Nephron (organoid): ENCODE measurements around the gene CREBL2.
A peak's percentile ranks its signal among the peaks of the same experiment; 100 is the strongest.

ENCODE experiments used
- H3K27ac Mint-ChIP-seq, 3 experiments: 2 replicates each; pipeline ENCODE4 v1.8.0; 2020; ENCODE audit warnings: mixed read lengths in 3 of 3, mild to moderate bottlenecking in 2 of 3, moderate library complexity in 1 of 3
- H3K27me3 Mint-ChIP-seq: 2 replicates; pipeline ENCODE4 v1.8.0; 2021; ENCODE audit warnings: low read depth, mild to moderate bottlenecking, moderate library complexity, mixed read lengths
- H3K36me3 Mint-ChIP-seq: 2 replicates; pipeline ENCODE4 v1.8.0; 2020; ENCODE audit warnings: low read depth, mixed read lengths
- H3K4me1 Mint-ChIP-seq: 2 replicates; pipeline ENCODE4 v1.8.0; 2020; ENCODE audit warnings: mixed read lengths
- H3K4me3 Mint-ChIP-seq, 3 experiments: 2 replicates each; pipeline ENCODE4 v1.8.0; 2020; ENCODE audit warnings: mild to moderate bottlenecking in 3 of 3, mixed read lengths in 3 of 3, moderate library complexity in 2 of 3
- H3K9me3 Mint-ChIP-seq: 2 replicates; pipeline ENCODE4 v1.8.0; 2020; ENCODE audit warnings: mixed read lengths
- TF ChIP-seq, protein P1 (sequence below), 3 experiments: fragments of 200-600 bp; sonication (generic); IDR thresholded peaks; one replicate each; pipeline ENCODE4 v1.5.0; 2021; ENCODE audit warnings: antibody characterized with exemption in 3 of 3; ENCODE audit not compliant: unreplicated experiment in 3 of 3

The CREBL2 gene

DNA sequence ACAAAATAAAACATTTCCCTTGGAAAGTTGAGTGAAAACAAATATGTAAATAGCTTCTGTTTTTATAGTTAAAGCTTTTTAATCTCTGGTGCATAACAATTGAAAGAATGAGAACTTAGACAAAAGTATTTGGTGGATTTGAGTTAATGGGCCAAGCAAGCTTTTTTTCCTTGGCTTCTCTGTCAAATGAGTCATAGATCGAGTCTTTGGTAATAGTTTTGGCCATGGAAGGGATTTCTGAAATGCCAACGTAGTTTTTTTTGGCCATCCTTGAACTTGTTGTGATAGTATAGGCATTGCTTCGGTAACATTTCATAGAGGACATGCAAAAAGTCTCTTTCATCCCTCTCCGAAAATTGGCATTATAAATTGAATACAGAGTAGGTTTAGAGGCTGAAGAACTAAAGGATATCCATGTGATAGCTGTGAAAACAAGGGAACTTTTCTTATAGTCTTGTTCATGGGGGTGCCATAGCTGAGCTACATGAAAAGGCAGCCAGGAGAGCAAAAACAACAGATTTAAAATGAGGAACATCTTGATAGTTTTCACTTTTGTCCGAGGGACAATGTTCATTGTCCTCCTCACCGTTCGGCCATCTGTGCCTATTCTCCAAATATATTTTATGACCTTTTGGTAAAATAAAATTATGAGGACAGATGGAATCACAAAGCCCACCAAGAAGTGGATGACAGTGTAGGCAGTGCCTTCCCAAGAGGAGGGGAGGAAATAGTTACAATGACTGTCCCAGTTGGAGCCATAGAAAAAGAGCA is 49.6 kb downstream of the CREBL2 start:
- Mint-ChIP-seq H3K36me3 (no peaks in the 10 kb centered on the region), H3K4me3 (no peak overlapping the region), H3K27me3 (no peaks in the 10 kb centered on the region), H3K27ac (no peak overlapping the region), H3K4me1 (peaks cover 27% of the 10 kb centered on the region), H3K9me3 (no peaks in the 10 kb centered on the region)
- TF ChIP-seq, protein P1, sequence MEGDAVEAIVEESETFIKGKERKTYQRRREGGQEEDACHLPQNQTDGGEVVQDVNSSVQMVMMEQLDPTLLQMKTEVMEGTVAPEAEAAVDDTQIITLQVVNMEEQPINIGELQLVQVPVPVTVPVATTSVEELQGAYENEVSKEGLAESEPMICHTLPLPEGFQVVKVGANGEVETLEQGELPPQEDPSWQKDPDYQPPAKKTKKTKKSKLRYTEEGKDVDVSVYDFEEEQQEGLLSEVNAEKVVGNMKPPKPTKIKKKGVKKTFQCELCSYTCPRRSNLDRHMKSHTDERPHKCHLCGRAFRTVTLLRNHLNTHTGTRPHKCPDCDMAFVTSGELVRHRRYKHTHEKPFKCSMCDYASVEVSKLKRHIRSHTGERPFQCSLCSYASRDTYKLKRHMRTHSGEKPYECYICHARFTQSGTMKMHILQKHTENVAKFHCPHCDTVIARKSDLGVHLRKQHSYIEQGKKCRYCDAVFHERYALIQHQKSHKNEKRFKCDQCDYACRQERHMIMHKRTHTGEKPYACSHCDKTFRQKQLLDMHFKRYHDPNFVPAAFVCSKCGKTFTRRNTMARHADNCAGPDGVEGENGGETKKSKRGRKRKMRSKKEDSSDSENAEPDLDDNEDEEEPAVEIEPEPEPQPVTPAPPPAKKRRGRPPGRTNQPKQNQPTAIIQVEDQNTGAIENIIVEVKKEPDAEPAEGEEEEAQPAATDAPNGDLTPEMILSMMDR (IDR thresholded peaks at IDR 0.05; ENCODE audit: unreplicated experiment in 3 of 3) = no peak

DNA sequence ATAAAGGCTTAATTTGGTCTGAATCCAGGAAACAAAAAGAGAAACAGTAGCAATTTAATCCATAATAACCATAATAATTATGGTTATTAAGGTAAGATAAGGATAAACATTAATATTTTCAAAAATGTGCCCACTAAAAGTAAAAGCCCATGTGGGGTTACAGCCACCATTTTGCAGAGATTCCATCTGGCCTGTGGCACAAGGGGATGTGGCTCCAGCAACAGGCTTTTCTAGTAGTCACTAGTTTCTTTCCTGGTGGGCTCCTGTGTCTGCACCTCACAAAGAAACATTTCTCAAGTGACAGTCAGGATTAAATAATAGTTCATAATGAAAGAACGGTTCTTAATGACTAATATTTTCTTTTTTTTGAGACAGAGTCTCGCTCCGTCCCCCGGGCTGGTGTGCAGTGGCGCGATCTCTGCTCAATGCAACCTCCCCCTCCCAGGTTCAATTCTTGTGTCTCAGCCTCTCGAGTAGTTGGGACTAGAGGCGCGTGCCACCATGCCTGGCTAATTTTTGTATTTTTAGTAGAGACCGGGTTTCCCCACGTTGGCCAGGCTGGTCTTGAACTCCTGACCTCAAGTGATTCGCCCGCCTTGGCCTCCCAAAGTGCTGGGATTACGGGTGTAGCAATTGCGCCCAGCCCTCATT is 52.1 kb downstream of the CREBL2 start:
- no peaks in the 10 kb centered on the region for H3K27me3 Mint-ChIP-seq
- H3K36me3 Mint-ChIP-seq = no peaks in the 10 kb centered on the region
- H3K9me3 Mint-ChIP-seq = no peaks in the 10 kb centered on the region
- no peak overlapping the region for H3K27ac Mint-ChIP-seq
- TF ChIP-seq, protein P1 (IDR thresholded peaks at IDR 0.05; ENCODE audit: unreplicated experiment in 3 of 3) = no peak
- H3K4me3 Mint-ChIP-seq = no peak overlapping the region
- peaks cover 24% of the 10 kb centered on the region for H3K4me1 Mint-ChIP-seq

DNA sequence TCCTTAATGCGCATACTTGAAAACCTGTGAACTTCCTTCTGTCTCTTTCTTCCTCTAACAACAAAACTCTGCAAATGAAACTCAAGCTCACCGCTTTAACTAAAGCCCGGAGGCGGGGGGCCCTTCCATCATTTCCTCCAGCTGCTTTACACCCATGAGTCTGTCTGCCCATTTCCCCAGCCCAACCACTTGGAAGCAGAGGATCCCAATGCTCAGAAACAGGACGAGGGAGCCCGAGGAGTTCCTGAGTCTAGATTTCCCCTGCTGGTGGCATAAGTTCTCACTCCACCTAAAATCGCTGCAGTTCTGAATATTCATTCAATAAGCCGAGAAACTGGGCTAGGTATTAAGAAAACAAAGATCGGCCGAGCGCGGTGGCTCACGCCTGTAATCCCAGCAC is 53.5 kb downstream of the CREBL2 start:
- TF ChIP-seq, protein P1 (IDR thresholded peaks at IDR 0.05; ENCODE audit: unreplicated experiment in 3 of 3) = no peak
- Mint-ChIP-seq H3K36me3 (no peaks in the 10 kb centered on the region), H3K4me1 (peaks cover 17% of the 10 kb centered on the region), H3K9me3 (no peaks in the 10 kb centered on the region), H3K27ac (peak overlapping the region in 1 of 3 experiments; percentile 55), H3K4me3 (no peak overlapping the region), H3K27me3 (no peaks in the 10 kb centered on the region)

- no peaks in the 10 kb centered on the region for H3K4me1 Mint-ChIP-seq
- H3K4me3 Mint-ChIP-seq = no peak overlapping the region
- H3K27me3 Mint-ChIP-seq = no peaks in the 10 kb centered on the region
- peak overlapping the region in 1 of 3 experiments; percentile 28 for H3K27ac Mint-ChIP-seq
- H3K9me3 Mint-ChIP-seq = no peaks in the 10 kb centered on the region
- TF ChIP-seq, protein P1 (IDR thresholded peaks at IDR 0.05; ENCODE audit: unreplicated experiment in 3 of 3) = no peak
- H3K36me3 Mint-ChIP-seq = no peaks in the 10 kb centered on the region
Measured at GRCh38 chr12:12668005-12668404, 56.3 kb downstream of the CREBL2 start.

DNA sequence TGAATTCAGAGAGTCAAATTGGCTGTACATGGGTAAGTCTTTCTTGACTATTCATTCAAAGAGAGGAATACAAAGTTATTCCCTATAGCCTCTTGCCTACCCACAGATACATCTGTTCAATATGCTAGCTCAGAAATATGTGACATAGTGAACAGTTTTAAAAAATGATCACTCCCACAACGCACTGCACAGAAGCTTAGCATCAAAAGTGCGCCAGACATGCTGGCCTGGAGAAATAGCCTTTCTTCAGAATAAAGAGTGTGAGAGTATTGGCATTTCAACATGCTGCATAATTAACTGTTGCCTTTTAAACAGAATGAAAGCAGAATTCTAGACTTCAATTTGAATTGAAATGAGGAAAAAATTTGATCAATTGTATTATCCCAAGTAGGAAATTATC is 57.3 kb downstream of the CREBL2 start:
- TF ChIP-seq, protein P1 (IDR thresholded peaks at IDR 0.05; ENCODE audit: unreplicated experiment in 3 of 3) = no peak
- Mint-ChIP-seq H3K4me1 (no peaks in the 10 kb centered on the region), H3K27me3 (no peaks in the 10 kb centered on the region), H3K27ac (no peak overlapping the region), H3K9me3 (no peaks in the 10 kb centered on the region), H3K36me3 (no peaks in the 10 kb centered on the region), H3K4me3 (no peak overlapping the region)
